ENCODE measurements around the gene SEC22C.
"Not testable (repeated sequence)": the region's sequence is repeated elsewhere in the genome, so short reads cannot be mapped to it uniquely, and the experiment has no call there.

DNA sequence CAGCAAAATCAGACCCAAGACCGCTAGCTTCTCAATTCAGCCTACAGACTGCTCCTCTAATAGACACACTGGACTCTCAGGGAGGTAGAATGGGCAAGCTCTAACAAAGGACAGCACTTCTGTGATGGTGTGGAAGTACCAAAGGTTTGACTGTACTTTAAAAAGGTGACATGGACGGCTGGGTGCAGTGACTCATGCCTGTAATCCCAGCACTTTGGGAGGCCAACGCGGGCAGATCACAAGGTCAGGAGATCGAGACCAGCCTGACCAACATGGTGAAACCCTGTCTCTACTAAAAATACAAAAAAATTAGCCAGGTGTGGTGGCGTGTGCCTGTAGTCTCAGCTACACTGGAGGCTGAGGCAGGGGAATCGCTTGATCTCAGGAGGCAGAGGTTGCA lies 15.3 kb upstream of the SEC22C start:
- TF ChIP-seq, protein P1, sequence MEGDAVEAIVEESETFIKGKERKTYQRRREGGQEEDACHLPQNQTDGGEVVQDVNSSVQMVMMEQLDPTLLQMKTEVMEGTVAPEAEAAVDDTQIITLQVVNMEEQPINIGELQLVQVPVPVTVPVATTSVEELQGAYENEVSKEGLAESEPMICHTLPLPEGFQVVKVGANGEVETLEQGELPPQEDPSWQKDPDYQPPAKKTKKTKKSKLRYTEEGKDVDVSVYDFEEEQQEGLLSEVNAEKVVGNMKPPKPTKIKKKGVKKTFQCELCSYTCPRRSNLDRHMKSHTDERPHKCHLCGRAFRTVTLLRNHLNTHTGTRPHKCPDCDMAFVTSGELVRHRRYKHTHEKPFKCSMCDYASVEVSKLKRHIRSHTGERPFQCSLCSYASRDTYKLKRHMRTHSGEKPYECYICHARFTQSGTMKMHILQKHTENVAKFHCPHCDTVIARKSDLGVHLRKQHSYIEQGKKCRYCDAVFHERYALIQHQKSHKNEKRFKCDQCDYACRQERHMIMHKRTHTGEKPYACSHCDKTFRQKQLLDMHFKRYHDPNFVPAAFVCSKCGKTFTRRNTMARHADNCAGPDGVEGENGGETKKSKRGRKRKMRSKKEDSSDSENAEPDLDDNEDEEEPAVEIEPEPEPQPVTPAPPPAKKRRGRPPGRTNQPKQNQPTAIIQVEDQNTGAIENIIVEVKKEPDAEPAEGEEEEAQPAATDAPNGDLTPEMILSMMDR (IDR thresholded peaks at IDR 0.05): not testable (repeated sequence)
- TF ChIP-seq EZH2 (IDR thresholded peaks at IDR 0.05): not testable (repeated sequence)

All from neural progenitor cell (in vitro differentiated cells).